Measurements from ENCODE around the gene WASF3.
"Not testable (repeated sequence)": the region's sequence is repeated elsewhere in the genome, so short reads cannot be mapped to it uniquely, and the experiment has no call there.

WASF3 gene

DNA sequence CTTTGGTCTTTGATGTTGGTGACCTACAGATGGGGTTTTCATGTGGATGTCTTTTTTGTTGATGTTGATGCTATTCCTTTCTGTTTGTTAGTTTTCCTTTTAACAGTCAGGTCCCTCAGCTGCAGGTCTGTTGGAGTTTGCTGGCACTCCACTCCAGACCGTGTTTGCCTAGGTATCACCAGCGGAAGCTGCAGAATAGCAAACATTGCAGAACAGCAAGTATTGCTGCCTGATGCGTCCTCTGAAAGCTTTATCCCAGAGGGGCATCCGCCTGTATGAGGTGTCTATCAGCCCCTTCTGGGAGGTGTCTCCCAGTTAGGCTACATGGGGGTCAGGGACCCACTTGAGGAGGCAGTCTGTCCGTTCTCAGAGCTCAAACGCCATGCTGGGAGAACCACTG, 78.2 kb downstream of the WASF3 start:
- not testable (repeated sequence) for DNase-seq (ENCODE audit: low read depth)

GRCh38 chr13:26636073-26636472, 78.6 kb downstream of the WASF3 start:
- DNase-seq (ENCODE audit: low read depth): not testable (repeated sequence)

- no peak for DNase-seq (ENCODE audit: low read depth)
Measured at GRCh38 chr13:26646603-26647002, 89.1 kb downstream of the WASF3 start.

DNA sequence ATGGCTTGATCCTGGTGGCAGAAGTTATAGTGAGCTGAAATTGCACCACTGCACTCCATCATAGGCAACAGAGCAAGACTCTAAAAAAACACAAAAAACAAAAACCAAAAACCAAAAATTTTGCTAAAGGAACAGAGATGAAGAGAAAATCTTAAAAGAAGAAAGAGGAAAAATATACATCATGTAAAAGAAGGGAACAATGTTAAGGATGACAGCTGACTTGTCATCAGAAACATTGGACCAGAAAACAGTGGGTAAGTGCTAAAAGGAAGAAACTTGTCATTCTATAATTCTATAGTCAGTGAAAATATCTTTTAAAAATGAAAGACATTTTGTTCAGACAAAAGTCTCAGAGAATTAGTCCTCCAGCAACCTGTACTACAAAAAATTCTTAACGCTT, 93.8 kb downstream of the WASF3 start:
- DNase-seq (ENCODE audit: low read depth): no peak

DNA sequence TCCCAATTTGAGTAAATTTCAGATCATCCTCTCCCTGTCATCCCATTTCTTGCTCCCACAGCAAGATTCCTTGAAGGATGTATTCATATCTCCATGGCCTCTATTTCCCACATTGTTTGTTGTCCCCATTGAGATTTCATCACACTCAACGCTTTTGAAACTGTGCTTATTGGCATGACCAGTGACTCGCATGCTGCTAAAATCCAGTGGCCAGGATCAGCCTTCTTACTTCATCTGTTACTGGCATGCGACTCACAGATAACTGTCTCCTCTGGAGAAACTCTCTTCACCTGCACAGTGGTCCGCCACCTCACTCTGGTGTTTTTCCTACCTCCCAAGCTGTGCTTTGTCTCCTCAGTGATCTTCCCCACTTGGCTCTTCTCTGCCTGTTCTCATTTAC, 95.8 kb downstream of the WASF3 start:
- peak; percentile 54 for DNase-seq (ENCODE audit: low read depth)

GRCh38 chr13:26653842-26654241, 96.4 kb downstream of the WASF3 start:
- DNase-seq (ENCODE audit: low read depth): no peak

DNA sequence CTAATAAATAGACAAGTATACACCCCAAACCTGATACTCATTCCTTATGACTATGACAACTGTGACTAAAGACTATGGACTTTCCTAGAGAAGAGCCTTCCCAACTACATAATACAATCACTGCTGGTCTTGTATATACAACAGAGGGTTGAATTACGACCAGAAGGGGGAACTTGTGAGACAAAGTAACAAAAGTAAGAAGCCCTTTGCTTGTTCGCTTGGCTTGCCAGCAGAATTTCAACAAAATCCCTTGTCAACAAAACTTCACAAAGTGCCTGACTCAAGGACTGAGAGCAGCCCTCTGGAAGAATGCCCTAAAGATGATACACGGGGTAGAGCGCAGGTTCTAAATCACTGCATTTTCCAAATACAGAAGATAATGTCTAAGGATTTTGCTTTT, 99.4 kb downstream of the WASF3 start:
- DNase-seq (ENCODE audit: low read depth): peak; percentile 12

GRCh38 chr13:26658448-26659385, 101.2 kb downstream of the WASF3 start:
- DNase-seq (ENCODE audit: low read depth): no peak

GRCh38 chr13:26660185-26660584, 102.7 kb downstream of the WASF3 start:
- DNase-seq (ENCODE audit: low read depth): no peak

- DNase-seq (ENCODE audit: low read depth): no peak
Measured at GRCh38 chr13:26660766-26661165, 103.3 kb downstream of the WASF3 start.

- no peak for DNase-seq (ENCODE audit: low read depth)
Measured at GRCh38 chr13:26663791-26664190, 106.3 kb downstream of the WASF3 start.

- no peak for DNase-seq (ENCODE audit: low read depth)
Measured at GRCh38 chr13:26664286-26664685, 106.8 kb downstream of the WASF3 start.

- no peak for DNase-seq (ENCODE audit: low read depth)
Measured at GRCh38 chr13:26664876-26665275, 107.4 kb downstream of the WASF3 start.

DNA sequence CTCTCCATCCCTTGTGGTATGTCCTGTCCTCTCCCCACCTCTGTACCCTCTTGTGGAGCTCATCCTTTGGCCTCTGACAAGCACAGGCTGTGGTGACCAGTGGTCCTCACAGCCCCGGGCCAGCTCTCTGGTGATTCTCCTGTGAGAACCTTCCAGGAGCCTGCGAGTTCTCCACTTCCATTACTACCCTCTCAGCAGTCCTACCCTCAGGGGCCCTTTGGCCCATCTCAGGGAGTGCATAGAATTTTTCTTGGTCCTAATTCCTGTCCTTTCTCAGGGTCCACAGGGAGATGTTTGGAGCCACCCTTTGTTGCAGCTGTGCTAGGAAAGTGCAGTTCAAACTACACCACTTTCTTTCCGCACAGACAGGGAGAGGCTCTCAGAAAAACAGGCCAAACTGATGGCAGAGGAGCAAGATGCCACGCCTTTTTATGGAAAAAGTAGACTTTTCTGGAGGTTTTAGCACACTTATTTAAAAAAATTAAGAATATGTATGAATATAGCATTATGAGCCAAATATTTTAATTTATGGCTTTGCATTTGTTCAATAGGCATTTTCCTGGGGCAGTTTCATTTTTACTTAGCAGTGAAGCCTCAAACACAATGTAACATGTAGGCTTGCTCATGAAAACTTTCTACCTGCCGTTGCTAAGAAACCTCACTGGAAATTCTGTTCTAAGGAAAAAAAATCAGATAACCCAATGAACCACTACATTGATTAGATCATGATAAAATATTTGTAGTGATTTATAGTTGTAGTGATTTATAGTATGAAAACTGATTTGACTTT, 111.1 kb downstream of the WASF3 start:
- DNase-seq (ENCODE audit: low read depth): no peak

- DNase-seq (ENCODE audit: low read depth): no peak
Measured at GRCh38 chr13:26673890-26674289, 116.4 kb downstream of the WASF3 start.

DNA sequence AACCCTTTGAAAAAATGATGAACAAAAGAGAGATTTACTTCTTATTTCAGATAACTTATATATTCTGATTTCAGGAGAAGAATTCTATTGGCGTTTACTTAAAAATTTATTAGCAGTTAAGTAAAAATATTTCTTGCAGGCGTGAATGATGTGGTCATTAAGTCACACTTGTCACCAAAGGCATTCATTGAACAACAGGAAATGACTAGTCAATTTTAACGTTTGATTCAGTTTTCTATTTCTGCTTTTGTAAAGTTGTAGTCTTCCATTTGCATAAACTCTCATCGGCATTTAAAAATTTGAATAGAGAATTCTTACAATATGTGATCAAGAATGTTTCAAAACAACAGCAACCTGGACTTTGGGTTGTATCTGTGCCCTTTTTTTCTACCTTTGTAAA, 119.7 kb downstream of the WASF3 start:
- DNase-seq (ENCODE audit: low read depth): no peak

- no peak for DNase-seq (ENCODE audit: low read depth)
Measured at GRCh38 chr13:26678330-26678729, 120.8 kb downstream of the WASF3 start.

DNA sequence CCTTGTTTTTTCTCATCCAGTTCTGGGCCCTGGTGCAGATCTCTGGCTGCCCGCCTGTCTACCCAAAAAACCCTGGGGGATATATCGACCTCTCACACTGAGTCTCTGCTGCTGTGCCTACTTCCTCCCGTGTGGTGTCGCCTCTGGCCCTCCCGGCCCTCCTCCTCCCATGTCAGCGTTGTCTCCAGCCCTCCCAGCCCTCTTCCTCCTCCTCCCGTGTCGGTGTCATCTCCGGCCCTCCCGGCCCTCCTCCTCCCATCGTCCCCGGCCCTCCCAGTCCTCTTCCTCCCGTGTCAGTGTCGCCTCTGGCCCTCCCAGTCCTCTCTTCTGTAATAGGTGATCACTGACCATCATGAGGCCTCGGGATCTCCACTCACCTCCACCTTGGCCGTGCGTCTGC, 121.3 kb downstream of the WASF3 start:
- DNase-seq (ENCODE audit: low read depth): no peak

GRCh38 chr13:26679411-26680122, 122.1 kb downstream of the WASF3 start:
- DNase-seq (ENCODE audit: low read depth): peak; percentile 28

GRCh38 chr13:26680123-26680450, 122.6 kb downstream of the WASF3 start:
- DNase-seq (ENCODE audit: low read depth): no peak

GRCh38 chr13:26680572-26680971, 123.1 kb downstream of the WASF3 start:
- DNase-seq (ENCODE audit: low read depth): no peak

DNA sequence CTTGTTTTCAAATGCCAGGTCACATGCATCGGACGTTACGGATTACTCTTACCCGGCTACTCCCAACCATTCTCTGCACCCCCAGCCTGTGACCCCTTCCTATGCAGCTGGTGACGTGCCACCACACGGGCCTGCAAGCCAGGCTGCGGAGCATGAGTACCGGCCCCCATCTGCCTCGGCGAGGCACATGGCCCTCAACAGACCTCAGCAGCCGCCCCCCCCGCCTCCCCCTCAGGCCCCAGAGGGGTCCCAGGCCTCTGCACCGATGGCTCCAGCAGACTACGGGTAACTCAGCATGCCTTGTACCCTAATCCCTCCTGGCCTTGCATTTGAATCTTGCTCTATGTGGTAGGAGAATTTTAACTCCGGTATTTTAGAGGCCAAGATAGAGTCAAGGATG, 123.6 kb downstream of the WASF3 start:
- DNase-seq (ENCODE audit: low read depth): no peak

GRCh38 chr13:26682606-26683005, 125.1 kb downstream of the WASF3 start:
- no peak for DNase-seq (ENCODE audit: low read depth)

All from GM04504 (cell line).